H1 (cell line): ENCODE results near the gene CDC42BPB. TPM values are rescaled to one million over a fixed set of nuclear protein-coding genes. Genes with fewer than 3 reads are reported as not detected.

Experiments
- CREB1 ChIP-seq: IDR thresholded peaks from 2 replicates; pipeline ENCODE4 v1.6.1; 2012; ENCODE audit warnings: inconsistent platforms
- EZH2 ChIP-seq: fragments of 200-600 bp; sonication (generic); IDR thresholded peaks from 2 replicates; pipeline ENCODE4 v1.7.1; 2012; ENCODE audit warnings: low read depth, mild to moderate bottlenecking, moderate library complexity, low read length, inconsistent platforms; ENCODE audit not compliant: severe bottlenecking
- polyA plus RNA-seq, 7 experiments: library from polyadenylated mRNA; depleted of rRNA in 3 of 7; stranded (reverse) in 5 of 7; unstranded in 2 of 7; fragments of >200 nt in 5 of 7; fragments of 200-250 nt in 2 of 7; gene quantifications; 1 replicate in 5 of 7; 2 replicates in 1 of 7; 4 replicates in 1 of 7; pipeline versions ENCODE4 v1.2.1 to v1.2.3, GENCODE V29; 2011 to 2013; ENCODE audit warnings: missing spikeins in 2 of 7, mixed read lengths in 2 of 7
- total RNA-seq: library from RNA; stranded (reverse); fragmentation: NEBNext Ultra II Directional; extraction: Animal tissue kit (Norgen Biotek cat#: 25700); gene quantifications from 2 replicates; pipeline ENCODE4 v1.2.1, GENCODE V29; 2021

CDC42BPB gene
- total and polyA plus RNA-seq, 2 of the 8 experiments (the other 6 are each of a cell fraction or from before 2014, with no cell fraction given): 51.2 to 88.2 TPM

GRCh38 chr14:102915292-102916110, 141.8 kb downstream of the CDC42BPB start (continued):
- no peak for TF ChIP-seq EZH2
- no peak for TF ChIP-seq CREB1
